GM21447 (cell line): Measurements from ENCODE around the gene NID1.
"Not testable (repeated sequence)": the region's sequence is repeated elsewhere in the genome, so short reads cannot be mapped to it uniquely, and the experiment has no call there.

Experiments used
- ATAC-seq: cut with Tn5 transposase; IDR thresholded peaks from one replicate; pipeline ENCODE4 v1.9.1; 2021; ENCODE audit not compliant: unreplicated experiment

Gene NID1

GRCh38 chr1:235971571-235972310 is 93.1 kb downstream of the NID1 start:
- ATAC-seq = peak; percentile 93

GRCh38 chr1:235971020-235971419 is 93.9 kb downstream of the NID1 start:
- ATAC-seq = no peak

GRCh38 chr1:235968831-235969230 is 96.1 kb downstream of the NID1 start:
- no peak for ATAC-seq

GRCh38 chr1:235966134-235966533 is 98.8 kb downstream of the NID1 start:
- ATAC-seq = not testable (repeated sequence)

GRCh38 chr1:235960809-235961208 is 104.1 kb downstream of the NID1 start:
- no peak for ATAC-seq

- ATAC-seq = no peak
Observed at GRCh38 chr1:235958021-235958420, 106.9 kb downstream of the NID1 start.

- no peak for ATAC-seq
Observed at GRCh38 chr1:235955777-235956176, 109.1 kb downstream of the NID1 start.

- ATAC-seq = peak; percentile 96
Observed at GRCh38 chr1:235954306-235955283, 110.3 kb downstream of the NID1 start.

GRCh38 chr1:235953801-235954200 is 111.1 kb downstream of the NID1 start:
- ATAC-seq = no peak

GRCh38 chr1:235952950-235953615 is 111.8 kb downstream of the NID1 start:
- ATAC-seq = peak; percentile 42

GRCh38 chr1:235951661-235952060 is 113.2 kb downstream of the NID1 start:
- no peak for ATAC-seq

GRCh38 chr1:235950318-235950717 is 114.6 kb downstream of the NID1 start:
- no peak for ATAC-seq

- ATAC-seq = no peak
Observed at GRCh38 chr1:235948774-235949427, 116.0 kb downstream of the NID1 start.

GRCh38 chr1:235947989-235948388 is 116.9 kb downstream of the NID1 start:
- no peak for ATAC-seq

- peak; percentile 54 for ATAC-seq
Observed at GRCh38 chr1:235946571-235946981, 118.3 kb downstream of the NID1 start.

GRCh38 chr1:235945775-235946570 is 118.9 kb downstream of the NID1 start:
- peak; percentile 86 for ATAC-seq

- ATAC-seq = no peak
Observed at GRCh38 chr1:235943581-235944114, 121.2 kb downstream of the NID1 start.

GRCh38 chr1:235942979-235943575 is 121.8 kb downstream of the NID1 start:
- ATAC-seq = no peak

GRCh38 chr1:235942625-235942934 is 122.3 kb downstream of the NID1 start:
- no peak for ATAC-seq
